Right ventricle myocardium inferior (tissue), 1 donor: ENCODE results near the gene CD44. TPM values are rescaled to one million over a fixed set of nuclear protein-coding genes. Genes with fewer than 3 reads are reported as not detected.
"Not testable (repeated sequence)": the region's sequence is repeated elsewhere in the genome, so short reads cannot be mapped to it uniquely, and the experiment has no call there.

ENCODE experiments used
- ATAC-seq: fragments of 200-7000 bp; cut with Tn5 transposase; one replicate; pipeline ENCODE4 v1.9.1; 2020; ENCODE audit warnings: mild to moderate bottlenecking, moderate library complexity
- DNase-seq: peaks from one replicate; pipeline ENCODE4 v3.0.0; 2021; ENCODE audit errors: missing footprints
- intact Hi-C: fragments of 100-400 bp; cut with DNase I; formaldehyde crosslinking; loops from one replicate; pipeline ENCODE4 v1.11.0; 2022
- long read RNA-seq: library from polyadenylated mRNA; unstranded; transcript quantifications from one replicate; pipeline ENCODE4 v2.0.0, GENCODE V29; 2021
- total RNA-seq: library from RNA; stranded (reverse); fragmentation: NEBNext Ultra II Directional; extraction: Animal tissue kit (Norgen Biotek cat#: 25700); gene quantifications from one replicate; pipeline ENCODE4 v1.2.1, GENCODE V29; 2021
- donor health status: DM: no; HTN: yes; CAD: no; lungs with severe emphysema.

Gene CD44
- total RNA-seq, result 19.9 TPM
- long read RNA-seq, full-length matches to known transcripts, result 8 of 9 reads
- long read RNA-seq, partial matches to known transcripts, result 0 of 9 reads
- long read RNA-seq, other reads (novel, unspliced or antisense), result 1 of 9 reads

GRCh38 chr11:35138943-35139721, at the start of gene CD44:
TSS of gene CD44 (plus strand) at chr11:35139171. CDS start at chr11:35139304, 133 bp downstream.
- intact Hi-C loops, result no loop called here
- peak; percentile 76 for ATAC-seq
- DNase-seq, result peak; percentile 86

GRCh38 chr11:35089666-35090065, 49.3 kb upstream of the CD44 start:
- no peak for ATAC-seq
- no peak for DNase-seq
- intact Hi-C loops, result loop anchor here (10.0 kb wide), 2 partner anchors 145 to 175 kb away; partner anchors contain the start of genes APIP and PDHX

GRCh38 chr11:35090125-35090524, 48.8 kb upstream of the CD44 start:
- DNase-seq (no peak), ATAC-seq (no peak)
- intact Hi-C loops, result no loop called here

GRCh38 chr11:35090991-35091390, 48.0 kb upstream of the CD44 start:
- intact Hi-C loops, DNase-seq, ATAC-seq: not testable (repeated sequence)

DNA sequence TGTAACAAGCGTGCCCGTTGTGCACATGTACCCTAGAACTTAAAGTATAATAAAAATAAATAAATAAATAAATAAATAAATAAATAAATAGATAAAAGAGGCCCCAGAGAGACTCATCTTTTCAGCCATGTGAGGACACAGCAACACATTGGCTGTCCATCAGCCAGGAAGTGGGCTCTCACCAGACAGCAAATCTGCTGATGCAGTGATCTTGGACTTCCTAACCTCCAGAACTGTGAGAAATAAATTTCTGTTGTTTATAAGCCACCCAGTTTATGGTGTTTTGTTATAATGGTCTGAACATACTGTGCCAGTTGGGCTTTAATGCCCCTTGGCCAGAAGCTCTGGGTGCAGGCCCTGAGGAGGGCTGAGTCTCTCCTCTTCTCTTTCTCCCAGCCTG, 42.2 kb upstream of the CD44 start:
- intact Hi-C loops, result no loop called here
- DNase-seq (no peak), ATAC-seq (peak; percentile 16)

DNA sequence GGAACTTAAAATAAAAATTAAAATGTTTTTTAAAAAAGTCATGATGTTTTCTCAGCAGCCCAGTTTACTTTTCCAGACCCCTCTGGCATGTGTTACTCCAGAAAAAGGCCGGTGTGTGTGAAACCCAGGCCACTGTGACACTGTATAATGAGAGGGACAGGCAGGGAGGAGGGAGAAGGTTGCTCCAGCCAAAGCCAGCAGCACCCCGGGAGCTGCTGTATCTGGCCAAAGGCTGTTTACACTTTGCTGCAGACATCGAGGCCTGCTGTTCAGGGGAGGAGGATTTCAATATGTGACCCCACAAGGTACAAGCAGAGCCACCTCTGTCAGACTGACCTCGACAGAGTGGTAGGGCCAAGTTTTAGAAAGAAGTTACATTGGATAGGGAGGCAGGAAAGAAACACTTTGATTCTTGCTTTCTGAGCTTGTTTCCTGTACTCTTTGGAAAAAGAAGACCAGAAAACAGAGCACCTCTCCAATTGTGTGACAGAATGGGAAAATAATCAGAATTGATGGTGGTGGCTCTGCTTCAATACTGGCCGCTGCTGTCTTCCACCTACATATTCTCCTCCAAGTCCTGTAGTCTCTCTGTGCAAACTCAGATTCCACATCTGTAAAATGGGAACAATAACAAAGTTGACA, 41.0 kb upstream of the CD44 start:
- DNase-seq (no peak), ATAC-seq (no peak)
- intact Hi-C loops, result no loop called here

GRCh38 chr11:35098855-35099254, 40.1 kb upstream of the CD44 start:
- ATAC-seq (peak; percentile 5), DNase-seq (no peak)
- intact Hi-C loops, result no loop called here

GRCh38 chr11:35099278-35100012, 39.5 kb upstream of the CD44 start:
- DNase-seq (no peak), ATAC-seq (peak; percentile 63)
- intact Hi-C loops, result loop anchor here (5.0 kb wide), 1 partner anchor 58 kb away; no protein-coding TSS in a partner anchor

DNA sequence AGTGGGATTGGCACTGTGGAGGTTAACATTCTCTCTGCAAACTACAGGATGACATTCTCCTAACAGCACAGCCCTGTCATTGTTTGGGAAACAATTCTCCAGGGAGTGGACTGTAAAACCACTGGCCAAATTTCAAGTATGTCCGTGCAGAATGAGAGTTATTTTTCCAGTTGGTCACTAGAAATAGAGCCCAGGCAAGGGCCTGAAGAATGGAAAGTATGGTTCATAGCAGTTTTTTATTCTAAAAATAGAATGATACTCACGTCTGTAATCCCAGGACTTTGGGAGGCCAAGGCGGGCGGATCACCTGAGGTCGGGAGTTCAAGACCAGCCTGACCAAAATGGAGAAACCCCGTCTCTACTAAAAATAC, 39.0 kb upstream of the CD44 start:
- DNase-seq, result no peak
- intact Hi-C loops, result loop anchor here (5.0 kb wide), 1 partner anchor 57 kb away; no protein-coding TSS in a partner anchor
- peak; percentile 85 for ATAC-seq

DNA sequence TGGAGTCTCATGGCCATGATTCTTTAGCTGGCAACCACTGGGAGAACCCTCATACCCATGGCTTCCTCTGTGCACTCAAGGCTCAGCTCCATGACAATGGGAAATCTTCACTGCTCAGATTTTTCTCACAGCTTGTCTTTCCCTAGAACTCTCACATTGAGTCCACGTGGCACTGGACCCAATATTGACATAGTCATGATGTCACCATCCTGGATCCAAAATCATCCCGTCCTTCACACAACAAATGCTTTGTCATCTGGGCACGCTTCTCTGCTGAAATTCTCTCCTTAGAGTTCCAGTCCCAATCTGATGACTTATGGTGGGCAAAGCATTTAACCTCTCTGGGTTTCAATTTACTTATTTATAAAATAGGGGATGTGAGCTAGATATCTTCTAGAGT, 37.7 kb upstream of the CD44 start:
- intact Hi-C loops, result loop anchor here (5.0 kb wide), 1 partner anchor 56 kb away; no protein-coding TSS in a partner anchor
- ATAC-seq (no peak), DNase-seq (no peak)

- intact Hi-C loops, result loop anchor here (5.0 kb wide), 1 partner anchor 55 kb away; no protein-coding TSS in a partner anchor
- DNase-seq (no peak), ATAC-seq (no peak)
Observed at GRCh38 chr11:35102267-35102666, 36.7 kb upstream of the CD44 start.

DNA sequence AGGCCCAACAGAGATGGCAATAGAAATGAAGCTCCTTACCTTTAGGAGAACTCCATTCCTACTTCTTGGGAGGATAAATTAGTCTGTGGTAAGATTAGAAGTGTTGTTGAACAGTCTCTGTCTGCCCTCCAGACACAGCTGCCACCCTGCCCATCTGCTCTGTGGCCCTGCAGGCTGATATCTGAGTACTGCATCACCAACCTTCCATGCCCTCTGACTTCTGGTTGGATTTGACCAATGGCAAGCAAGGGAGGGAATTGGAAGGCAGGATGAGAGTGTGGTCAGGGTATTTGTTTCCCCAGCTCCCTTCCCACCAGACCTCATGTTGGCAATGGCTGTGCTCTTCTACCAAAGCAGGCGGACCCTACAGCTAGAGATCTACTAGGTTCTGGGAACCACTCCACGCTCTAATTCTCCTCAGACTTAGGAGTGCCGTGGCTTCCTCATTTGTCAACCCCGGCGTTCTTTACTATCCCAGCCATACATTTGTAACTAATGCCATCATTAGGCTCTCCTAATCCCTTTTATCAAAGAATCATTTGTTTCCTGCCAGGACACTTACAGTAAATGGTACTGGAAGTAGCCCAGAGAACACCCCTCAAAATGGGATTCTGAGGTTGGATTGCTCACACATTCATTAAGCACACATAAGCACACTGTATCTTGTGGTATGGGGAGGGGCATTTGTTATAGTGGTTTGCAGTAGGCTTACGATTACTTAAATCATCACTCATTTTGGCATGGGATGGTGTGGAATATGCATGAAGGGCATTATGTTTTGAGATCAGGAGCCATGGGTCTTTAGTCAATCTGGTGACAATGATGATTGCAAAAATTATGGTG, 35.4 kb upstream of the CD44 start:
- intact Hi-C loops, result loop anchor here (5.0 kb wide), 1 partner anchor 54 kb away; no protein-coding TSS in a partner anchor
- no peak for DNase-seq
- no peak for ATAC-seq

DNA sequence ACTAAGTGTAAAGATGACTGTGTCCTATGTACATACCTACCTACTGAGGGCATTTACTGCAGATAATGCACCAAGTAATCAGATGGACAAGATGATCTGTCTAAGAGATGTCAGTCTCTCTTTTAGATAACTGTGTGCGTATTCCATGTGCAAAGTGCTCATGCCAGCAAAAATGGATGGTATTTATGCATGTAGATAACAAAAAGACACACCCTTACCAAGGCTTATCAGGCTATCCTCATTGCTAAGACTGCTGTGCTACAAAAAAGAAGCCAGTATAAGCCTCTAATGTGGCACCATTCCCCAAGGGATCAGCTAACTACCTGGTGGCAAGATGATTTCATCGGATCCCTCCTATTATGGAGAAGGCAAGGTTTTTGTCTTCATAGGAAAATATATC, 34.3 kb upstream of the CD44 start:
- intact Hi-C loops, result loop anchor here (5.0 kb wide), 1 partner anchor 53 kb away; no protein-coding TSS in a partner anchor
- DNase-seq (no peak), ATAC-seq (no peak)

GRCh38 chr11:35105319-35106079, 33.5 kb upstream of the CD44 start:
- ATAC-seq (peak; percentile 83), DNase-seq (no peak)

GRCh38 chr11:35106595-35106994, 32.4 kb upstream of the CD44 start:
- no peak for ATAC-seq
- intact Hi-C loops, result no loop called here
- no peak for DNase-seq

More at GRCh38 chr11:35105319-35106079, 33.5 kb upstream of the CD44 start:
- intact Hi-C loops, result no loop called here

DNA sequence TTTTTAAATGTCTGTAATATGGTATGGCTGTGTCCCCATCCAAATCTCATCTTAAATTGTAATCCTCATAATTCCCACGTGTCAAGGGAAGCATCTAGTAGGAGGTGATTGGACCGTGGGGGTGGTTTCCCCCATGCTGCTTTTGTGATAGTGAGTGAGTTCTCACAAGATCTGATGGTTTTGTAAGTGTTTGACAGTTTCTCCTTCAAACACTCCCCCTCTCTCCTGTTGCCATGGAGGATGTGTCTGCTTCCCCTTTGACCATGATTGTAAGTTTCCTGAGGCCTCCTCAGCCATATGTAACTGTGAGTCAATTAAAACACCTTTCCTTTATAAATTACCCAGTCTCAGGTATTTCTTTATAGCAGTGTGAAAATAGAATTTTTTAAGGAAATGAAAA, 31.1 kb upstream of the CD44 start:
- intact Hi-C loops, result no loop called here
- DNase-seq (no peak), ATAC-seq (no peak)

DNA sequence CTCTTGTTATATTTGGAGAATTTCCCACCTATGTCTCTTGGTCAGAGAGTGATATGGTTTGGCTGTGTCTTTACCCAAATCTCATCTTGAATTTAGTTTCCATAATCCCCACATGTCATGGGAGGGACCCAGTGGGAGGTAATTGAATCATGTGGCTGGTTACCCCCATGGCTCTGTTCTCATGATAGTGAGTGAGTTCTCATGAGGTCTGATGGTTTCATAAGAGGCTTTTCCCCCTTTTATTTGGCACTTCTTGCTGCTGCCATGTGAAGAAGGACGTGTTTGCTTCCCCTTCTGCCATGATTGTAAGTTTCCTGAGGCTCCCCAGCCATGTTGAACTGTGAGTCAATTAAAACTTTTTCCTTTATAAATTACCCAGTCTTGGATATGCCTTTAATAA, 30.6 kb upstream of the CD44 start:
- intact Hi-C loops, DNase-seq, ATAC-seq: not testable (repeated sequence)
